Measurements from ENCODE around the gene BRMS1.

BRMS1 gene

GRCh38 chr11:66365711-66366619, 21.1 kb upstream of the BRMS1 start:
- TF ChIP-seq CTCF (IDR thresholded peaks at IDR 0.05) (no peak), ZFX (IDR thresholded peaks at IDR 0.05; ENCODE audit: borderline replicate concordance) (no peak)
- H3K27ac ChIP-seq = peak overlapping the region; percentile 46

DNA sequence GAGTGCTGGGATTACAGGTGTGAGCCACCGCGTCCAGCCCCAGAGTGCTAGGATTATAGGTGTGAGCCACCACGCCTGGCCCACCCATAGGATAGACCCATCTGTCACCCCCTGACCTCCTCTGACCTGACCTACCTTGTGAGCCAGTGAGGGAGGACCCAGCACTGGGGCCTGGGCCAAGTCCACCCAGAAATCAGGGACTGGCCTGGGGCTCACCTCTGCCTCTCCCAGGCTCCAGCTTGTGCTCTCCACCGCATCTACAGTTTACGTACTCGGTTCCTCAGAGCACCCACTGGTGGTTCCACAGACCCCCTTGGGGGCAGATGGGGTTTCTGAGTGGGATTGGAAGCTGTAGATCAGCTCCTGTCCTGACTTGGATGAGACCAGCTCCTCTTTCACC, 20.3 kb upstream of the BRMS1 start:
- H3K27ac ChIP-seq = peak overlapping the region; percentile 46
- TF ChIP-seq CTCF (IDR thresholded peaks at IDR 0.05) (no peak), ZFX (IDR thresholded peaks at IDR 0.05; ENCODE audit: borderline replicate concordance) (no peak)

DNA sequence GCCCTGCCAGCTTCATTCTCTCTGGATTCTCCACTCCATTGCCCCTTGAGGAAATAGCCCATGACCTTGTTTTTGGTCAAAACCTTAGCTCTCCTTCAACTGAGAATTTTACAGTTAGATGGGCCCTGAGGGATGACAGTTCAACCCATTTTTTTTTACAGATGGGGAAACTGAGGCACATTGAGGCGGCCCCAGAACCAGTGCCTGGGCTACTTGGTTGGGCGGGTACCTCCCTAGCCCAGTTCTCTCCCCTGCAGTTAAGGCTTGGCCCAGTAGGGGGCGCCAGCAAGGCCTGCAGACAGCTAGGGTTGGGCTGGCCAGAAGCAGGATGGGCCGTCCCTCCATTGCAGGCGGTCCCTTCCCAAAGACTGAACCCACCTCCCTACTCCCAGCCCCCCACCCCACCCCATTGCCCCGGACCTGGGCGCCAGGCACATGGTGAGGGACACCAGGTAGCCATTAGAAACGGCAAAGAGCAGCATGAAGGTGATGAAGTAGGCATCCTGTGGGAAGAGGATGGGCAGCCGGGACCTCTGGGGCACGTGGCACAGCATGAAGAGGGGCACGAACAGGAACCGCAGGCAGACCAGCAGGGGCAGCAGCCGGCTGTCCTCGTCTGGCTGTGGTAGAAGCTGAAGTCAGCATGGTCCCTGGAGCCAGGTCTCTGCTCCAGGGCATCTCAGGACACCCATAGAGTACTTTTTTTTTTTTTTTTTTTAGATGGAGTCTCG, 19.1 kb upstream of the BRMS1 start:
- TF ChIP-seq CTCF (IDR thresholded peaks at IDR 0.05) (peak; percentile 96), ZFX (IDR thresholded peaks at IDR 0.05; ENCODE audit: borderline replicate concordance) (no peak)
- peak overlapping the region; percentile 46; the same call in 1 of the 2 replicates for H3K27ac ChIP-seq

DNA sequence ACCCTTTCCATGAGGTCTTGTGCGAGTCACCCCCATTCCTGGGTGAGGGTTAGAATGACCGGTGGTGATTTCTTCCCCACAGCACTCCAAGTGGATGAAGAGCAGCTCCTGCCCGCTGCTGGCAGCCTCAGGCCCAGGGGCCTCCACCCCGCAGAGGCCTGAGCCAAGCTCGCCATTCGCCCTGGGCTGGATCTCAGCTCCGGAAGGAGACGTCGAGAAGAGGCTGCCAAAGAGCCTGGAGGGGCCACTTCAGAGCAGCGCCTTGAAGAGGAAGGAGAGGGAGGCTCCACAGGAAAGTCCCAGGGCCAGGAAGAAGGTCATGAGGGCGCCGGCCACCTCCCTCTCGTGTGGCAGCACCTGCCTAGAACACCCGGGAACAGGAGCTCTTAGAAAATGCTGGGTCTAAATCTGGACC, 18.3 kb upstream of the BRMS1 start:
- peak overlapping the region; percentile 46 for H3K27ac ChIP-seq
- TF ChIP-seq ZFX (IDR thresholded peaks at IDR 0.05; ENCODE audit: borderline replicate concordance) = no peak
- no peak for TF ChIP-seq CTCF (IDR thresholded peaks at IDR 0.05)

- H3K27ac ChIP-seq = peak overlapping the region; percentile 46
- TF ChIP-seq CTCF (IDR thresholded peaks at IDR 0.05) (no peak), ZFX (IDR thresholded peaks at IDR 0.05; ENCODE audit: borderline replicate concordance) (no peak)
Observed at GRCh38 chr11:66362481-66363147, 17.7 kb upstream of the BRMS1 start.

GRCh38 chr11:66361502-66361941, 16.6 kb upstream of the BRMS1 start:
- no peak for TF ChIP-seq CTCF (IDR thresholded peaks at IDR 0.05)
- TF ChIP-seq ZFX (IDR thresholded peaks at IDR 0.05; ENCODE audit: borderline replicate concordance) = no peak
- peak overlapping the region; percentile 46 for H3K27ac ChIP-seq
